Measurements from ENCODE around the gene DBN1. TPM values are rescaled to one million over a fixed set of nuclear protein-coding genes. Genes with fewer than 3 reads are reported as not detected.
A peak's percentile ranks its signal among the peaks of the same experiment; 100 is the strongest.

Gene DBN1
- total RNA-seq, 1 donor = 214 TPM

GRCh38 chr5:177495243-177496060 is 22.0 kb upstream of the DBN1 start:
- DNase-seq (ENCODE audit: low read depth) = peak; percentile 95
- no peak for TF ChIP-seq CTCF (IDR thresholded peaks at IDR 0.05; ENCODE audit: insufficient read depth, low read depth, low read length)
- peak overlapping the region; percentile 90 for H3K4me3 ChIP-seq (ENCODE audit: low read depth, low read length)

- peak overlapping the region; percentile 90 for H3K4me3 ChIP-seq (ENCODE audit: low read depth, low read length)
- peak; percentile 91 for DNase-seq (ENCODE audit: low read depth)
- peak; percentile 34 for TF ChIP-seq CTCF (IDR thresholded peaks at IDR 0.05; ENCODE audit: insufficient read depth, low read depth, low read length)
Observed at GRCh38 chr5:177494346-177495195, 21.1 kb upstream of the DBN1 start.

GRCh38 chr5:177493795-177494345 is 20.4 kb upstream of the DBN1 start:
- no peak for TF ChIP-seq CTCF (IDR thresholded peaks at IDR 0.05; ENCODE audit: insufficient read depth, low read depth, low read length)
- no peak for DNase-seq (ENCODE audit: low read depth)
- H3K4me3 ChIP-seq (ENCODE audit: low read depth, low read length) = peak overlapping the region; percentile 17

GRCh38 chr5:177492841-177493240 is 19.4 kb upstream of the DBN1 start:
- no peak for DNase-seq (ENCODE audit: low read depth)
- TF ChIP-seq CTCF (IDR thresholded peaks at IDR 0.05; ENCODE audit: insufficient read depth, low read depth, low read length) = no peak
- H3K4me3 ChIP-seq (ENCODE audit: low read depth, low read length) = no peak overlapping the region

GRCh38 chr5:177491983-177492746 is 18.7 kb upstream of the DBN1 start:
- H3K4me3 ChIP-seq (ENCODE audit: low read depth, low read length) = no peak overlapping the region
- no peak for TF ChIP-seq CTCF (IDR thresholded peaks at IDR 0.05; ENCODE audit: insufficient read depth, low read depth, low read length)
- DNase-seq (ENCODE audit: low read depth) = no peak

- peak; percentile 86 for TF ChIP-seq CTCF (IDR thresholded peaks at IDR 0.05; ENCODE audit: insufficient read depth, low read depth, low read length)
- no peak overlapping the region for H3K4me3 ChIP-seq (ENCODE audit: low read depth, low read length)
- DNase-seq (ENCODE audit: low read depth) = peak; percentile 61
Observed at GRCh38 chr5:177491429-177491945, 18.1 kb upstream of the DBN1 start.
